ENCODE measurements around the gene HAL. TPM values are rescaled to one million over a fixed set of nuclear protein-coding genes. Genes with fewer than 3 reads are reported as not detected.

The HAL gene
- total RNA-seq, 1 experiment from 2014 or later: 1.5 TPM

DNA sequence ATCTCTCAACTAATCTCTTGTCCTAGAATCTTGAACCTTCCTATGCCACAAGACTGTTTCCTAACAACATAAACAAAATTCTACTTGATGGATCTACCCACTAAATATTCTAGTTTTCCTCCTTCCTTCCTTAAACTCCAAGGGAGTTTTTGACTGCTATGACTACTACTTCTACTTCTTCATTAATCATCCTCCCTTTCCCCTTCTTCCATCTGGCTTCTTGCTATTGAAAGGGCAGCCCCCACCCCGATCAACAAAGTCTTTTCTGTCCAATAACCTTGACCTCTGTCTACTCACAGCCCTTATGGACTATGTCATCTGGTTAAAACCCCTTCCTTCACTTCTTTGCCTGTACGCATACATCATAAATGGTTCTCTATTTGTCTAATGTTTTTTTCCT lies 33.7 kb upstream of the HAL start:
- no TSS peak for BruUV-seq (replicated peaks)
- H3K9ac ChIP-seq (ENCODE audit: low read length): no peak overlapping the region
- no peak for ATAC-seq
- no peak overlapping the region for H3K4me3 ChIP-seq (ENCODE audit: low read length)
- ChIA-PET CTCF (no interaction called here), POLR2A (ENCODE audit: unreplicated experiment) (no interaction called here)
- no peak for DNase-seq
- no peak overlapping the region for H3K27ac ChIP-seq (ENCODE audit: low read length)
- no peak overlapping the region for H3K4me2 ChIP-seq (ENCODE audit: low read length)
- no peaks in the 10 kb centered on the region for H3K9me2 ChIP-seq (replicated peaks; ENCODE audit: low read length)
- TF ChIP-seq EZH2 (IDR thresholded peaks at IDR 0.05; ENCODE audit: low read length, unreplicated experiment) (no peak), EZH2phosphoT487 (IDR thresholded peaks at IDR 0.05; ENCODE audit: borderline replicate concordance, low read length) (no peak), CTCF (conservative IDR thresholded peaks at IDR 0.05; ENCODE audit: low read depth, low read length) (no peak)
- H2AFZ ChIP-seq (ENCODE audit: low read length): no peak overlapping the region
- no peaks in the 10 kb centered on the region for H3K9me3 ChIP-seq (ENCODE audit: low read length)
- H3K27me3 ChIP-seq (ENCODE audit: low read length): no peaks in the 10 kb centered on the region
- intact Hi-C loops (cut with micrococcal nuclease): no loop called here
- peaks cover 12% of the 10 kb centered on the region; the same call in 1 of the 2 replicates for H3K4me1 ChIP-seq (ENCODE audit: insufficient read depth, low read length)
- no peaks in the 10 kb centered on the region for H3F3A ChIP-seq (ENCODE audit: low read length, unreplicated experiment)
- H4K20me1 ChIP-seq (ENCODE audit: low read length): no peaks in the 10 kb centered on the region
- H3K36me3 ChIP-seq (ENCODE audit: low read depth, low read length): peaks cover 16% of the 10 kb centered on the region; the same call in 1 of the 2 replicates
- H3K79me2 ChIP-seq (ENCODE audit: low read length): peaks cover 37% of the 10 kb centered on the region

- peaks cover 24% of the 10 kb centered on the region for H3K79me2 ChIP-seq (ENCODE audit: low read length)
- DNase-seq: no peak
- no peak overlapping the region for H3K4me3 ChIP-seq (ENCODE audit: low read length)
- H3K4me2 ChIP-seq (ENCODE audit: low read length): no peak overlapping the region
- ATAC-seq: no peak
- intact Hi-C loops (cut with micrococcal nuclease): no loop called here
- no peaks in the 10 kb centered on the region for H3K27me3 ChIP-seq (ENCODE audit: low read length)
- BruUV-seq (replicated peaks): no TSS peak
- no peaks in the 10 kb centered on the region for H4K20me1 ChIP-seq (ENCODE audit: low read length)
- no peaks in the 10 kb centered on the region for H3K9me3 ChIP-seq (ENCODE audit: low read length)
- POLR2A ChIA-PET (ENCODE audit: unreplicated experiment): no interaction called here
- no peak overlapping the region for H3K9ac ChIP-seq (ENCODE audit: low read length)
- CTCF ChIA-PET: no interaction called here
- H3K36me3 ChIP-seq (ENCODE audit: low read depth, low read length): peaks cover 21% of the 10 kb centered on the region; the same call in 1 of the 2 replicates
- no peak overlapping the region for H2AFZ ChIP-seq (ENCODE audit: low read length)
- 0 out of 2 replicates have a peak, but pooled peaks cover 4% of the 10 kb centered on the region for H3K4me1 ChIP-seq (ENCODE audit: insufficient read depth, low read length)
- H3K27ac ChIP-seq (ENCODE audit: low read length): no peak overlapping the region
- no peaks in the 10 kb centered on the region for H3F3A ChIP-seq (ENCODE audit: low read length, unreplicated experiment)
- no peaks in the 10 kb centered on the region for H3K9me2 ChIP-seq (replicated peaks; ENCODE audit: low read length)
- no peak for TF ChIP-seq CTCF (conservative IDR thresholded peaks at IDR 0.05; ENCODE audit: low read depth, low read length)
- no peak for TF ChIP-seq EZH2phosphoT487 (IDR thresholded peaks at IDR 0.05; ENCODE audit: borderline replicate concordance, low read length)
- TF ChIP-seq EZH2 (IDR thresholded peaks at IDR 0.05; ENCODE audit: low read length, unreplicated experiment): no peak
These were observed 32.4 kb upstream of the HAL start for GRCh38 chr12:96028538-96028937.

DNA sequence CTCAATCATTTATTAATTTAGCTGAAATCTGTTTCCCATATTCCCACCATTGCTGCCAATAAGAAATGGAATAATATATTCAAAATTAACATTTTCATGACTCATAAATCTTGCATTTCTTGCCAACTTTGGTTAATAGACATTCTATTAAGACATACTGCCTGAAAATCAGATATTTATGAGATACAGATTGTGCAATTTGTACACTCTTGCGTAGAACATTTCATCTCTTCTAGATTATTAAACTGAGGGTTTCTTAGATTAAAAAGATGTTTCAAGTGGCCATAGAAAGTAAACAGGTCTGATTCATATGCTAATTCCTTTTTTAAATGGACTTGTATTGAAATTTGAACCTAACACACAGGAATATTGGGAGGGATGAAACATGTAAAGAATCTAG lies 30.2 kb upstream of the HAL start:
- Histone ChIP-seq H3K9me3 (ENCODE audit: low read length) (no peaks in the 10 kb centered on the region), H3K9me2 (replicated peaks; ENCODE audit: low read length) (no peaks in the 10 kb centered on the region), H3K9ac (ENCODE audit: low read length) (no peak overlapping the region), H3K4me1 (ENCODE audit: insufficient read depth, low read length) (no peaks in the 10 kb centered on the region), H3K4me2 (ENCODE audit: low read length) (no peak overlapping the region), H3K27me3 (ENCODE audit: low read length) (no peaks in the 10 kb centered on the region), H3K79me2 (ENCODE audit: low read length) (peaks cover 7% of the 10 kb centered on the region; the same call in 1 of the 2 replicates), H2AFZ (ENCODE audit: low read length) (no peak overlapping the region), H3K4me3 (ENCODE audit: low read length) (no peak overlapping the region), H3F3A (ENCODE audit: low read length, unreplicated experiment) (no peaks in the 10 kb centered on the region), H3K27ac (ENCODE audit: low read length) (no peak overlapping the region), H3K36me3 (ENCODE audit: low read depth, low read length) (peaks cover 32% of the 10 kb centered on the region; the same call in 1 of the 2 replicates), H4K20me1 (ENCODE audit: low read length) (no peaks in the 10 kb centered on the region)
- intact Hi-C loops (cut with micrococcal nuclease): no loop called here
- no TSS peak for BruUV-seq (replicated peaks)
- ATAC-seq (no peak), DNase-seq (no peak)
- ChIA-PET POLR2A (ENCODE audit: unreplicated experiment) (no interaction called here), CTCF (no interaction called here)
- TF ChIP-seq EZH2phosphoT487 (IDR thresholded peaks at IDR 0.05; ENCODE audit: borderline replicate concordance, low read length): no peak
- no peak for TF ChIP-seq CTCF (conservative IDR thresholded peaks at IDR 0.05; ENCODE audit: low read depth, low read length)
- TF ChIP-seq EZH2 (IDR thresholded peaks at IDR 0.05; ENCODE audit: low read length, unreplicated experiment): no peak

All from PC-3 (cell line).